ENCODE measurements around the gene BRAP. TPM values are rescaled to one million over a fixed set of nuclear protein-coding genes. Genes with fewer than 3 reads are reported as not detected.

Gene BRAP
- total RNA-seq, 1 donor from 2014 or later, result 18.9 TPM

DNA sequence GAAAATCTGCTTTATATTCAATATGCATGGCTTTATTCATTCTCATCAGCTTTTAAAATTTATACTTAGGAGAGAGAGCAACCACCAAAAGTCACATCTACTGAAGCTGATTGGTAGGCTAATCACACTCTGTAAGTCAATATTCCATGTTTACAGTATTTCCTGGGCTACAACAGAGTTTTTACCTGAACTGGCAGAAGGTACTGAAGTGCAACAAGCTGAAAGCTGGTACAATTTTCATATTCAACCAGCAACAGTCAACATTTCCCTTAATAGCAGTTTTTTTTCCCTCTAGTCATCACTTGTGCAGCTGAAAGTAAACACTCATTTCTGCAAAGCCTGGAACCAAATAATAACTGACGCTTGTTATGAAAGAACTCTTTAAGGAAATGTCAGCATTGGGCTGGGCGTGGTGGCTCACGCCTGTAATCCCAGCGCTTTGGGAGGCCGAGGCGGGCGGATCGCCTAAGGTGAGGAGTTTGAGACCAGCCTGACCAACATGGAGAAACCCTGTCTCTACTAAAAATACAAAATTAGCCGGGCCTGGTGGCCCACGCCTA is 12.9 kb downstream of the BRAP start:
- H3K4me3 Mint-ChIP-seq (ENCODE audit: unreplicated experiment), result no peak overlapping the region
- H3K9me3 Mint-ChIP-seq (ENCODE audit: unreplicated experiment), result no peaks in the 10 kb centered on the region
- no peaks in the 10 kb centered on the region for H3K27me3 Mint-ChIP-seq (ENCODE audit: unreplicated experiment)
- no peak overlapping the region for H3K27ac Mint-ChIP-seq (ENCODE audit: unreplicated experiment)
- no peak for TF ChIP-seq CTCF (IDR thresholded peaks at IDR 0.05)
- no peaks in the 10 kb centered on the region for H3K4me1 Mint-ChIP-seq (ENCODE audit: unreplicated experiment)
- DNase-seq (ENCODE audit: extremely low spot score, unreplicated experiment), result no peak
- H3K36me3 Mint-ChIP-seq (ENCODE audit: unreplicated experiment), result peaks cover 14% of the 10 kb centered on the region

GRCh38 chr12:111664961-111665865 is 20.5 kb downstream of the BRAP start:
- no peaks in the 10 kb centered on the region for H3K4me1 Mint-ChIP-seq (ENCODE audit: unreplicated experiment)
- no peak for TF ChIP-seq CTCF (IDR thresholded peaks at IDR 0.05)
- H3K4me3 Mint-ChIP-seq (ENCODE audit: unreplicated experiment), result no peak overlapping the region

GRCh38 chr12:111664499-111664898 is 21.3 kb downstream of the BRAP start:
- H3K27me3 Mint-ChIP-seq (ENCODE audit: unreplicated experiment), result no peaks in the 10 kb centered on the region
- no peak for DNase-seq (ENCODE audit: extremely low spot score, unreplicated experiment)
- no peak overlapping the region for H3K4me3 Mint-ChIP-seq (ENCODE audit: unreplicated experiment)
- no peak for TF ChIP-seq CTCF (IDR thresholded peaks at IDR 0.05)
- H3K36me3 Mint-ChIP-seq (ENCODE audit: unreplicated experiment), result peaks cover 35% of the 10 kb centered on the region
- no peaks in the 10 kb centered on the region for H3K9me3 Mint-ChIP-seq (ENCODE audit: unreplicated experiment)
- H3K4me1 Mint-ChIP-seq (ENCODE audit: unreplicated experiment), result no peaks in the 10 kb centered on the region
- no peak overlapping the region for H3K27ac Mint-ChIP-seq (ENCODE audit: unreplicated experiment)

More at GRCh38 chr12:111664961-111665865, 20.5 kb downstream of the BRAP start:
- no peak for DNase-seq (ENCODE audit: extremely low spot score, unreplicated experiment)
- Mint-ChIP-seq H3K9me3 (ENCODE audit: unreplicated experiment) (no peaks in the 10 kb centered on the region), H3K36me3 (ENCODE audit: unreplicated experiment) (peaks cover 39% of the 10 kb centered on the region), H3K27me3 (ENCODE audit: unreplicated experiment) (no peaks in the 10 kb centered on the region), H3K27ac (ENCODE audit: unreplicated experiment) (no peak overlapping the region)

- no peak for TF ChIP-seq CTCF (IDR thresholded peaks at IDR 0.05)
- no peaks in the 10 kb centered on the region for H3K4me1 Mint-ChIP-seq (ENCODE audit: unreplicated experiment)
- H3K4me3 Mint-ChIP-seq (ENCODE audit: unreplicated experiment), result no peak overlapping the region
- H3K27ac Mint-ChIP-seq (ENCODE audit: unreplicated experiment), result no peak overlapping the region
- no peaks in the 10 kb centered on the region for H3K9me3 Mint-ChIP-seq (ENCODE audit: unreplicated experiment)
- no peak for DNase-seq (ENCODE audit: extremely low spot score, unreplicated experiment)
- no peaks in the 10 kb centered on the region for H3K27me3 Mint-ChIP-seq (ENCODE audit: unreplicated experiment)
- H3K36me3 Mint-ChIP-seq (ENCODE audit: unreplicated experiment), result peaks cover 33% of the 10 kb centered on the region
Measured at GRCh38 chr12:111656016-111656415, 29.7 kb downstream of the BRAP start.

DNA sequence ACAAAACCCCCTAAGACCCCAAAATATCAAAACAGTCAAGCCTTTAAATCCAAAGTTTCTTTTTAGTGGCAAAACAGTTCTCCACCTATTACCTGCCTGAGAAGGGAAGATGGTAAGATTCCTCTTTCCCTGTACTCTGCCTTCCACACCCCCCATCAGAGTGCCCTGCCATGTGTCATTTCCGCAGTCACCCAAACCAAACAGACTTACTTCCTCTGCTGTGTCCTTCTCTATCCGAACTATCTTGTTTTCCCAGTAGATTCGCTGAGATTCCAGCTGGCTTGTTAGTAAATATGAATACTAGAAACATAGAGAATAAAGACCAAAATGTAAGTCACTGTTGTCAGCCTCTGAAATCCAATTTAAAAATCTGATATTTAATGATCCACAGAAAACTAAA is 30.4 kb downstream of the BRAP start:
- DNase-seq (ENCODE audit: extremely low spot score, unreplicated experiment), result no peak
- Mint-ChIP-seq H3K27ac (ENCODE audit: unreplicated experiment) (no peak overlapping the region), H3K4me3 (ENCODE audit: unreplicated experiment) (no peak overlapping the region), H3K27me3 (ENCODE audit: unreplicated experiment) (no peaks in the 10 kb centered on the region), H3K4me1 (ENCODE audit: unreplicated experiment) (no peaks in the 10 kb centered on the region), H3K9me3 (ENCODE audit: unreplicated experiment) (no peaks in the 10 kb centered on the region), H3K36me3 (ENCODE audit: unreplicated experiment) (peaks cover 31% of the 10 kb centered on the region)
- TF ChIP-seq CTCF (IDR thresholded peaks at IDR 0.05), result no peak

Measured in osteocyte (in vitro differentiated cells).